HT-29 (cell line): ENCODE measurements around the gene ABCG8. TPM values are rescaled to one million over a fixed set of nuclear protein-coding genes. Genes with fewer than 3 reads are reported as not detected.

ENCODE experiments used
- DNase-seq: peaks from one replicate; pipeline ENCODE4 v3.0.0-alpha.2; 2015; ENCODE audit warnings: low spot score
- total RNA-seq: library from RNA; depleted of rRNA; stranded (reverse); fragments of >200 nt; shearing (Covaris generic); gene quantifications from 2 replicates; pipeline ENCODE4 v1.2.3, GENCODE V29; 2014

ABCG8 gene
- total RNA-seq, 1 experiment from 2014 or later = not detected

DNA sequence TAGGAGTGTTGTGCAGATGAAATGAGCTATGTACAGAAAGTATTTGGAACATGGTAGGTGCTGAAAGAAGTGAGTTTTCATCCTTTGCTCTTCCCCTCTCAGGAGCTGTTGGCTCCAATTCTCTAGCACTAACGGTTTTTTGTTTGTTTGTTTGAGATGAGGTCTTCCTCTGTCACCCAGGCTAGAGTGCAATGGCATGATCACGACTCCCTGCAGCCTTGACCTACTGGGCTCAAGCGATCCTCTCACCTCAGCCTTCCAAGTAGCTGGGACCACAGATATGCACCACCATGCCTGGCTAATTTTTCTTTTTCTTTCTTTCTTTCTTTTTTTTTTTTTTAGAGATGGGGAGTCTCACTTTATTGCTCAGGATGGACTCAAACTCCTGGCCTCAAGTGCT is 12.9 kb upstream of the ABCG8 start:
- no peak for DNase-seq

DNA sequence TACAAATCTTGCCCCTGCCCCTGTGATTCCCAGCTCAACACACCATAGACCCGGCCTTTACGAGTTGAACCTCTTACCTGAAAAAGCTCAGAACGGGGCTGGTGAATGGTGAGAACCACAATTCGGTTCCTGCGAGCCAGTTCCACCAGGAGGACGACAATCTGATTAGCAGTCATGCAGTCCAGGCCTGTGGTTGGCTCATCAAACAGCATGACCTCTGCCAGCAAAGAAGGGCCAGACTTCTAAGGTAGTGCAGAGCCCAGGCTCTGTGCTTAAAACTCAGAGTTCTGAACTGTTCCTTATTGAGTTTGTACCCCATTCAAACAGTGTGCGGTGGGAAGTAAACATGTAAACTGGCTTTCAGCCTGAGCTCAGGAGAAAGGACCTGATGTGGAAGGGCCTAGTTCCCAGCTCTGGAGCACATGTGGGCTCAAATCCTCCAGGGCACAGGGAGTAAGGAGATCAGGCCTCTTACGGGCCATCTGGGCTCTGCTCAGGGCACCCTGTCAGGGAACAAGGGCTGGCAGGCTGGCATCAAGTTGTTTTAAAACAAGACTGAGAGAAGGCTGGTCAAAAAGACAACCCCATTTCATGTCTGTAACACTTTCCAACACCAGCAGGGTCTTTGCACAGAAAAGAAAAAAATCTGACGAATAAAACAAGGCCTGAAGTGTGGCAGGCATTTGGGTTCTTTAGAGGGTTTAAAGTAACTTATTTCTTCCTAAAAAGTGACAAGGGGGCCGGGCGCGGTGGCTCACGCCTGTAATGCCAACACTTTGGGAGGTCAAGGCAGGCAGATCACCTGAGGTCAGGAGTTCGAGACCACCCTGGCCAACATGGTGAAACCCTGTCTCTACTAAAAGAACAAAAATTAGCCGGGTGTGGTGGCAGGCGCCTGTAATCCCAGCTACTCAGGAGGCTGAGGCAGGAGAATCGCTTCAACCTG is 12.2 kb upstream of the ABCG8 start:
- DNase-seq = no peak

DNA sequence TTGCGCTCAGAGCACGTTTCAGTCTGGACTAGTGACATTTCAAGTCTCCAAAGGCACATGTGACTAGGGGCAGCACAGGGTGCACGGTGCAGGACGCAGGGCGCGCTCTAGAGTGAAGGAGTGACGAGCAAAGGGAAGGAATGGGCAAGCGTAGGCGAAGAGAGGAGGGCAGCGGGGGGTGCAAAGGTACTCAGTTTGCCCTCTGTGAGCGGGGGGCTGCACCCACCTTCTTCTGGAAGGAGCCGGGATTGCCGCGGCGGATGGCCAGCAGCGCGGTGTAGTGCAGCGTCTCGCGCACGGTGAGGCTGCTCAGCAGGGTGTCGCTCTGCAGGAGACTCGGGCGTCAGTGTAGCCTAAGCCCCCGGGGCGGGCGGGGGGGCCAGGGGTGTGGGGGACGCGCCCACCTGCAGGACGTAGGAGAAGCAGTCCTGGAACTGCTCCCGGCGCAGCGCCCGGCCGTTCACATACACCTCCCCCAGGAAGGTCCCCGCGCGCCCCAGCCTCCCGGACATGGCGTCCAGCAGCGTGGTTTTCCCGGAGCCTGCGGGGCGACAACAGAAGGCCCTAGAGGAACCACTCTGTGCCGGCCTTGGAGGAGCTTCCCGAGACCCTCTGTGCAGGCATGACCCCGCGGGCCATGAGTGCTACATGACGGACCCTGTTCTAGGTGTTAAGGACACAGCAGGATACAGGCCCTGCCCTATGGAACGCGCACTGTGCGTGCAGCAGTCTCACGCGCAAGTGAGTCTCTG is 7.1 kb upstream of the ABCG8 start:
- DNase-seq = no peak

DNA sequence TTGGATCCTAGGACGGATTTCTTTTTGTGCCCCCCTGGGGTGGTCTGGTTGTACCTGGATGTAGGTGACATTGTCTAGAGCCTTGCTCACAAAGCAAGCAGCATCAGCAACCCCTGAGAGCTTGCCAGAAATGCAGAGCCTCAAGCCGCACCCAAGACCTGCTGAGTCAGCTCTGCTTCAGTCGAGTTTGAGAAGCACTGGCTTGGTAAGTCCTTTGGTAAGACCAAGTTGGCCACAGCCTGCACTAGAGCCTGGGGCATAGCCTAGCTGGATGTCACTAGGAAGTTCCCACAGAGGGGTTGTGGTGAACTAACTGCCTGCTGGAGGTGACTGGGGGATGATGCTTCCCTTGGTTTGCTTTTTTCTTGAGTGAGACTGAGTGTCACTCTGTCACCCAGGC is 6.3 kb upstream of the ABCG8 start:
- no peak for DNase-seq

DNA sequence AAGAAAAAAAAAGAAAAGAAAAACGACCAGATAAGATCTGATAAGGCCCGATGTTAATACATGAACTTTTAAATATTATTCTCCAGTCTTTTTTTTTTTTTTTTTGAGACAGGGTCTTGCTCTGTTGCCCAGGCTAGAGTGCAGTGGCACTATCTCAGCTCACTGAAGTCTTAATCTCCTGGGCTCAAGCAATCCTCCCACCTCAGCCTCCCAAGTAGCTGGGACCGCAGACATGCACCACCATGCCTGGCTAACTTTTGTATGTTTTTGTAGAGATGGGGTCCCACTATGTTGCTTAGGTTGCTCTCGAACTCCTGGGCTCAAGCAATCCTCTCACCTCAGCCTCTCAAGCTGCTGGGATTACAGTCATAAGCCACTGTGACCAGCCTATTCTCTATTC is 1.7 kb upstream of the ABCG8 start:
- DNase-seq = no peak

DNA sequence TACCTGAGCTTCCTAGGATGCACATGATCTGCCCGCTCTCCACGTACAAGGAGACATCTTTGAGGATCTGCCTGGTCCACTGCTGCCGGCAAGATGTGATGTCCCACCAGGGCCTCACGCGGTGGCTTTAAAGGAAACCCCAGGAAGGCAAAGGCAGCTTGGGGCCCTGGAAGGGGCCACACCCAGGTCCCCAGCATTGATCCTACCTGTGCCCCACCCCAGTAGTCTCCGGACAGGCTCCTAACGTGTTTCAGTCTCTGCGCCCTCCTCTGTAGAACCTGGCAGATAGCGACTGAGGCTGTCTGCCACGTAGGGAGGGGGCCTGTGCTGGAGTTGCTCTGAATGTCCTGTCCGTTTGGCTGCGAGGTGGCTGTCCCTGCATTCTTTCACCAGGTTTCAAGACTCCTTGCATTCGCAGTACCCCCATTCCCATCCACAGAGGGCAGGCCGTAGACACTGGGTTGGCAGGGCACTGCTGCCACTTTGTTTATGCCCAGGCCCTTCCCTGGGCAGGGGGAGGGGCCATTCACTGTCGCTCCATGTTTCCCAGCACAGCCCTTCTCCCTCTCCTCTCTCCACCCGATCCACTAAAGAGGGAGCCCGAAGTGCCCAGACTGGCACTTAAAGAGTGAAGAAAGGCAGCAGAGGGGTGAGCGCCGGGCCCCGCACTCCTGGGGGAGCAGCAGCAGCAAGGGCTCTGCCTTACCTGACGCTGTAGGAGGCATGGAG is 776 bp upstream of the ABCG8 start:
- DNase-seq = no peak

DNA sequence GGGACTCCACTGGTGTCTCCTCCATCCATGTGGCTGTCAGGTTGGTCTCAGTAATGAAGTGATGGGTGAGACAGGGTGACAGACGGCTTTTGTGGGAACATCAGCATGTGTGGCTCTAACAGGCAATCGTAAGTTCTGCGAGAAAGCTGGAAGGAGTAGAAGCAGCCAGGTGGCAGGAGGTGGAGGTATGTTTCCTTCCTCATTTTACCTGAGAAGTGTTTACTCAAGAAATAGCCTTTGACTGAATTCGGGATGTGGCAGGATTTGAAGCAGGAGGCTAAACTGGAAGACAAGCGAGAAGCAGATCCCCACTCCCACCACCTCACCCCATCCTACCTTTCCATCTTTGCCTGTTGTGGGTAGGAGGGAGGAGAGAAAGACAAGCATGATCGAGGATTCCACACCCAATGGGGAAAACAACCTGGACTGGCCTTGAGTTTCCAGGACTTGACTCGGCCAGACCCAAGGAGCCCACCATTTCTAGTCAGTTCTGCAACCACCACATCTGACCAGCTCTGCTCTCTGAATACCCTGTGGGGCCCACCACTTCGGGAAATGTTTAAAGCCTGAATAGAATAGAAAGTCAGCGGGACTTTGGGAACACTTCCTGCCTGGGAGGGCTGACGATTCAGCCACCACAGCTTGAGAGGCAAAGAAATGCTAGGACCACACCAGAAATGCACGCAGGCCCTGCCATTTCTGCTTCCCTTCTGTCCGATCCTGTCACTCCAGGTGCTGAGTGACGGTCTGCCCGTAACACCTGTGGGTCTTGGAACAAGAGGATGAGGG is 1.2 kb downstream of the ABCG8 start:
- DNase-seq = no peak

DNA sequence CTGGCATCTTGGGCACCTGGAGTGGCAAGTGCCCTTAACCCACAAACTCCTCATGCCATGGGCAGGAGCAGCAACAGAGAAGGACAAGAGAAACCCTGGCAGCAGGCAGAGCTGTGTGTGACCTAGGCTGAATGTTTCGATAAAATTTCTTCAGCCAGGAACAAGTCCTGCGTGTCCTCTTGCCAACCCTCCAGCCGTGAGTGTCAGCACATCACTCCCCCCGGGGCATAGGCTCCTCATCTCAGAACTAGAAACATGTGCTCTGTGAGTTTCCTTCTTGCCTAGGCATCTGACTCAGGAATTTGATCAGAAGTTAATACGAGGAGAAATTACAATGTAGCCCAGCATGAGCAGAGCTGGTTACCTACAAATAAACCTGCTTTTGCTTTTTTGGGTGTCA is 2.2 kb downstream of the ABCG8 start:
- DNase-seq = no peak

DNA sequence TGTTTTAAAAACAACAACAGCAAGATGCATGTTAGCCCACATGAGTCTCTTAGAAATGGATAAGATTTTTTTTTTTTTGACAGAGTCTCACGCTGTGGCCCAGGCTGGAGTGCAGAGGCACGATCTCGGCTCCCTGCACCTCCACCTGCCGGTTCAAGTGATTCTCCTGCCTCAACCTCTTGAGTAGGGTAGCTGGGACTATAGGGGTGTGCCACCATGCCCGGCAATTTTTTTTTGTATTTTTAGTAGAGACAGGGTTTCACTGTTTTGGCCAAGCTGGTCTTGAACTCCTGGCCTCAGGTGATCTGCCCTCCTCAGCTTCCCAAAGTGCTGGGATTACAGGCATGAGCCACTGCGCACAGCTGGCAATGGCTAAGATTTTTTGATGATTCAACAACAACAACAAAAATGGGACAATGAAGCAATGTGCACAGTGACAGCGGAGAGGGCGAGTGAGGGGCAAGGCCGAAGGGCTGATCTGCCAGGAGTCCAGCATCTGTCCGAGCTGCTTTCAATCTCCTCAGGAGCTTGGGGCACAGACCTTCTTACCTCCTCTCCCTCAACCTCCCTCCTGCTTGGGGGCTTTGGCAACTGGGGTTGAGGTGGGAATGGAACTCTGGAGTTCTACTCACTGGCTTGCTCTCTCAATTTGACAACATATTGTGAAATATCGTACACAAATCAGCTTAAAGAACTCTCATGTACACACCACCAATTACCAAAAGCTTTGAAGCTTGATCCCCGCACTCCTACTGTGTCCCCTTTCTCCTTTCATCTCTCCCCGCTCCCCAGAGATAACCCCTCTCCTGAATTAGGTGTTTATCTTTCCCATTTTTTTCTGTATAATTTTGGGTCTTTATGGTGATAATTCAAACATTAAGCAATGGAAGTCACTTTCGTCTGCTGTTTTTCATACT is 3.4 kb downstream of the ABCG8 start:
- no peak for DNase-seq

DNA sequence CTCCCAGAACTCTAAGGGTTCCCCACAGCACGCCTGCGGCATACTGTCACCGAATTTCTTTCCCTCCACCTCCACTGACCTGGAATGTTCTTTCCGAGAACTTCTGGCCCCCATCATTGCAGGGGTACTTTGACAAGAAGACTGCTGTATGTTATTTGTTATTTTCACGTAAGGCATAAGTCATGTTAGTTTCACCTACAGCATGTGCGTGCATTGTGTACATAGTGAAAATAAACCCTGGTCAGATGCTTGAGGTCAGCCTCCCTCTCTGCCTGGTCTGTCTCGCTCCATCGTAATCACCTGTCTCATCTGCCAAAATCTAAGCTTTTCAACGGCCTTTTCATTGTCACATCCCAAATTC is 4.1 kb downstream of the ABCG8 start:
- no peak for DNase-seq

DNA sequence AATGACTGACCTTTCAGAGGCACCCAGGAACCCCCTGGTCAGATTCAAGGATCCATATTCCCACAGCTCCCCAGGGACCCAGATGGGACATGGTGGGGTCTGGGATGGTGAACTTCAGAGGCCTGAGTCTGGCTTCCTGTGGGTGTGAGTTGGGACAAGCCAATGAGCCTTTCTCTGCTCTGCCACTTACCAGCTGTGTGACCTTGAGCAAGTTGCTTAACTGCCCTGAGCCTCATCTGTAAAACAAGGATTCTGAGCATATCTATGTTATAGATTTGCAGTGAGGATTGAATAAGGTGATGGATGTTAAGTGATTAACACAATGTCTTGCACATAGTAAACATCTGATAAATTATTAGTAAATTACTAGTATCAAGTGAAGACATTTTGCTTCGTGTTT is 6.4 kb downstream of the ABCG8 start:
- no peak for DNase-seq

DNA sequence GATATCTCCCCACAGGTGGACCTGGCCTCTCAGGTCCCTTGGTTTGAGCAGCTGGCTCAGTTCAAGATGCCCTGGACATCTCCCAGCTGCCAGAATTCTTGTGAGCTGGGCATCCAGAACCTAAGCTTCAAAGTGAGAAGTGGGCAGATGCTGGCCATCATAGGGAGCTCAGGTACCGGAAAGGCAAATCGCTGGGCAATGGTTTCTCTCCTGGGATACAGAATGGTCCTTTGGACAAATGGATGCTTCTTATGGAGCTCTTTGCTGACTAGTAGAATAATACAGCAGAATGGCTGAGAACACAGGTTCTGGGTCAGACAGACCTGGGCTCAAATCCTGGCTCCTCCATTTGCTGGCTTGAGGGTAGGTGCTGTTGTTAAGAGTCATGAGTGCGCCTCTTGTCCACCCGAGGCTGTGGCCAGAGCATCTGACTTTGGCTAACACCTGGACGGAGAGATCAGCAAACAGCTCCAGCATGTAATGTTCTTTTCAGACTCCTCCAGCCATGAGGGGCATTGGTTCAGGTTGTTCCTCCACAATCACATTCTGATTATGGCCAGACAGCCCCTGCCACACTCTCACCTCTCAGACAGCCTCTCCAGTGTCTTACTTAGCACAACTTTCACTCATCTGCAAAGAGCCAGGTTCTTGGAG is 7.5 kb downstream of the ABCG8 start:
- no peak for DNase-seq

DNA sequence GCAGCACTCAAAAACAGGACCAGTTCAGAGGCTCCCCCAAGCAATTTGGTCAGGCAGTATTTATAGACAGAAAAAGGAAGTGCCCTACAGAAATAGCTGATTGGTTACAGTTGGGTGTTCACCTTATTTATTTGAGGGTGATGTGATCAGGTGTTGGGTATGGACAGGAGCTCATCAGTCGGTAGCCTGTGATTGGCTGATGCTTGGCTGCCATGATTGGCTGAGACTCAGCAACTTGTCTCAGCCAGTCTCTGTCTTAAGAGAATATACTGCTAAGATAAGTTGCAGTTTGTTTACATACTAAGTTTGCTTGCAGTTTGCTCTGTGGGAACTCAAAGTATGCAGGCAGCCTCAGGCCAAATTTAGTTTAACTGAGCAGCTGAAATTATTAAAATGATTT is 9.4 kb downstream of the ABCG8 start:
- DNase-seq = peak; percentile 3

DNA sequence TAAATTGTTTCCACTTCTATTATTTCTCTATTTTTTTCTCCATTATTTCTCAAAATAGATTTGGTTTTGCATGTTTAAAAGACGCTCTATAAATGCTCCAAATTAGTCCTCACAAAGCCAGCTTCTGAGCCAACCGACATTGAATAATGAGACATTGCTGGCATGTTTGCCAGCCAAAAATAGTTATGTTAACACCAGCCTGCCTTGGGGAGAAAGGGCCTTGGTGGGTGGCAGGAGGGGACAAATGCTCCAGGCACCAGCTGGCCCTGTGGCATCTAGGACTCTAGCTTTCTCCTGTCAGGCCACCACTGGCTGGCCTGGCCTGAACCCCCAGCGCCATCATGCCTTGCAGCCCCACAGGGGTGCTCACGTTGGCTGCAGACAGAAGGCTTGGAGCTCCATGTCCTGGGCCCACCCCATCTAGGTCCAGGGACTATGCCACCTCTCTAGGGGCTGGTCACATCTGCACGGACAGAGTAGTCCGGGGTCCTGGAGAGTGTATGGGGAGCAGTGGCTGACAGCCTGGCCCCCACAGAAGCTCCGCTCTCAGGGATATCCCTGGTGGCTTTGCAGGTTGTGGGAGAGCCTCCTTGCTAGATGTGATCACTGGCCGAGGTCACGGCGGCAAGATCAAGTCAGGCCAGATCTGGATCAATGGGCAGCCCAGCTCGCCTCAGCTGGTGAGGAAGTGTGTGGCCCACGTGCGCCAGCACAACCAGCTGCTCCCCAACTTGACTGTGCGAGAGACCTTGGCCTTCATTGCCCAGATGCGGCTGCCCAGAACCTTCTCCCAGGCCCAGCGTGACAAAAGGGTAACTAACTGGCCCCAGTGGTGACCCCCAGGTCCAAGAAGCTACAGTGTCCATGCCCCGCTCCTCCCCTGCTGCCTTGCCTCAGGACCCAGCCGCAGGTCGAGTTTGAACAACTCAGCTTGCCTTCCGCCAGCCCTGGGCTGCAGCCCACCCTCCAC is 12.5 kb downstream of the ABCG8 start:
- DNase-seq = no peak

DNA sequence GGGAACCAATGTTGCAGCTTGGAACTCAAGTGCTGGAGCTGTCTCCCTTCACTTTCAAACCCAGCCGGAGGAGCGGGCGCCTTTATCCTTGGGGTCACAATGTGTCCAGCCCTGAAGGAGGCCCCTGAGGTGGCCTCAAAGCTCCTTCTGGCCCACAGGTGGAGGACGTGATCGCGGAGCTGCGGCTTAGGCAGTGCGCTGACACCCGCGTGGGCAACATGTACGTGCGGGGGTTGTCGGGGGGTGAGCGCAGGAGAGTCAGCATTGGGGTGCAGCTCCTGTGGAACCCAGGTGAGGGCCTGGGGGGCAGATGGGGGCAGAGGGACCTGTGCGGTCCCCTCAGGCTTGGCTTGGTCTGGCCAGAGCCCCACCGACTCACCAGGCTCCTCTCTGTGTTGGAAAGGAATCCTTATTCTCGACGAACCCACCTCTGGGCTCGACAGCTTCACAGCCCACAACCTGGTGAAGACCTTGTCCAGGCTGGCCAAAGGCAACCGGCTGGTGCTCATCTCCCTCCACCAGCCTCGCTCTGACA is 13.5 kb downstream of the ABCG8 start:
- no peak for DNase-seq

DNA sequence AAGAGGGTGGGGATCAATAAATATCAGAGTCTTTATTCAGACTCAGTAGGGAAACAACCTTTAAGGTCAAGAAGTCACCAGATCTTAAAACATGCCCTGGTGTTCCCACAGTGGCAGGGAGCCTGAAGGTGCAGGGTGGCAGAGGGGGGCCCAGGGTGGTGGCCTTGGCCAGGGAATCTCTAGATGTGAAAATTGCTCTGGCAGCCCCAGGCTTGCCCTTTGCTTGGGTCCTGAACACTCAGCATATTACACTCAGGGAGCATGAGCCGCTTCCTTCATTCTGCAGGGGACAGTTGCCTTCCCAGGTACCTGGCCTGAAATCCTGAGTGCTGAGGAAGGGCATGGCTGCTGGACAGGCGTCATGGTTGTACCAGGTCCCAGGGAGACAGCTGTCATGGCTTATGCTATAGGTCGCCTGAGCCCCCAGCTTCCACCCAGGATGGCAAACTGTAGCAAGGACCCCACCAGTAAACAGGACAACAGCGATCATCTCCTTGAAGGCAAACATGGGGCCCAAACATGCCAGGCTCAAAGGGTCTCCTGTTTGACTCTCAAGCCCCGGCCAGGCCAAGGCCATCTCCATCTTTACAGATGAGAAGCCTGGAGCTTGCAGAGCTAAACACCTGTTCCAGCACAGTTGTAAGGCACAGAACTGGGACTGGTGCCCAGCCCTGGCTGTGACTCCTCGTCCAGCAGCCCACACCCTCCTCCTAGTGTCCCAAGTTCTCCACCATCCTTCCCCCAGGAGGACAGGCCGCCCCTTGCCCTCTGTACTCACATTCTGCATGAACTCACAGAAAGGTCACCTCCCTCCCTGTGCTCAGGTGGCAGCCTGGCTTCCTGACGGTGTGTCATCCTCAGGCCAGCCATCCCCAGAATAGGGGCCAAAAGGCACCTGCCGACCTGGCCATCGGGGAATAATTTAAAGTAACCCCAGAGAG is 14.6 kb downstream of the ABCG8 start:
- no peak for DNase-seq

DNA sequence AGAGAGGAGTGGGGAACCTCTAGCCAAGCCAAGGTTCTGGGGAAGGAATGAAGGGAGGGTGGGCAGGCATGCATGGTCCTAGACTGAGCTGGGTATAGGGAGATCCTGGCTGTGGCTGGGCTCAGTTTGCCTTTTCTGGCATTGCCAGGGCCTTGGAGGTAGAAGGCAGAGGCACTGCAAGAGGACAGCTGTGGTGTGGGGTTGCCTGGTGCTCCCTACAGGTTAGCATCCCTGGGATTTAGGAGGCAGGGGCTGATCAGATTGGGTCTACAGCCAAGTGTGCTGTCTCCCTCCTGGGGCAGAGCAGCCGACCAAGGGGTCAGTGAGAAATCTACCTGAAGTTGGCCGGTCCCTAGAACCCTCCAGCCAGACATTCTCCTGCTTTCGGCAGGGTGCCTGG is 15.9 kb downstream of the ABCG8 start:
- DNase-seq = no peak
